ENCODE data around the gene ITPRIPL1. TPM values are rescaled to one million over a fixed set of nuclear protein-coding genes. Genes with fewer than 3 reads are reported as not detected.

The ITPRIPL1 gene
- total RNA-seq, 1 donor from 2014 or later: 0.56 TPM

DNA sequence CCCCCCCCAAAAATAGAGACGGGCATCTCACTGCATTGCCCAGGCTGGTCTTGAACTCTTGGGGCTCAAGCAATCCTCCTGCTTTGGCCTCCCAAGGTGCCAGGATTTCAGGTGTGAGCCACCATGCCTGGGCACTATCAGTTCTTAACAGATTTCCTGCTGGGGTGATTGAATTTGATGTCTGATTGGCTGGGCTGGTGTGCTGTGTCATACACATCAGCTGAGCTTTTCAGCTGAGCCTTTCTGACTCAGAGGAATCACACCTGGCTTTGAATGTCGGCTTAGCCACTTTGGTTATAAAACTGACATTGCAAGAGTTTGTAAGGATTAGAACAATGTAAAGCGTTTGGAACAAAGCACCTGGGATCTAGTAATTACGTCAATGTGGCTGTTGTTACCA is 29.4 kb downstream of the ITPRIPL1 start:
- Mint-ChIP-seq H3K36me3 (ENCODE audit: unreplicated experiment) (no peaks in the 10 kb centered on the region), H3K4me1 (ENCODE audit: low read depth, unreplicated experiment) (no peaks in the 10 kb centered on the region), H3K9me3 (ENCODE audit: unreplicated experiment) (no peaks in the 10 kb centered on the region), H3K27me3 (ENCODE audit: unreplicated experiment) (peaks cover 4% of the 10 kb centered on the region), H3K27ac (ENCODE audit: unreplicated experiment) (no peak overlapping the region), H3K4me3 (ENCODE audit: unreplicated experiment) (no peak overlapping the region)
- TF ChIP-seq, protein P1, sequence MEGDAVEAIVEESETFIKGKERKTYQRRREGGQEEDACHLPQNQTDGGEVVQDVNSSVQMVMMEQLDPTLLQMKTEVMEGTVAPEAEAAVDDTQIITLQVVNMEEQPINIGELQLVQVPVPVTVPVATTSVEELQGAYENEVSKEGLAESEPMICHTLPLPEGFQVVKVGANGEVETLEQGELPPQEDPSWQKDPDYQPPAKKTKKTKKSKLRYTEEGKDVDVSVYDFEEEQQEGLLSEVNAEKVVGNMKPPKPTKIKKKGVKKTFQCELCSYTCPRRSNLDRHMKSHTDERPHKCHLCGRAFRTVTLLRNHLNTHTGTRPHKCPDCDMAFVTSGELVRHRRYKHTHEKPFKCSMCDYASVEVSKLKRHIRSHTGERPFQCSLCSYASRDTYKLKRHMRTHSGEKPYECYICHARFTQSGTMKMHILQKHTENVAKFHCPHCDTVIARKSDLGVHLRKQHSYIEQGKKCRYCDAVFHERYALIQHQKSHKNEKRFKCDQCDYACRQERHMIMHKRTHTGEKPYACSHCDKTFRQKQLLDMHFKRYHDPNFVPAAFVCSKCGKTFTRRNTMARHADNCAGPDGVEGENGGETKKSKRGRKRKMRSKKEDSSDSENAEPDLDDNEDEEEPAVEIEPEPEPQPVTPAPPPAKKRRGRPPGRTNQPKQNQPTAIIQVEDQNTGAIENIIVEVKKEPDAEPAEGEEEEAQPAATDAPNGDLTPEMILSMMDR (IDR thresholded peaks at IDR 0.05; ENCODE audit: partially characterized antibody, unreplicated experiment): no peak
- no peak for DNase-seq

DNA sequence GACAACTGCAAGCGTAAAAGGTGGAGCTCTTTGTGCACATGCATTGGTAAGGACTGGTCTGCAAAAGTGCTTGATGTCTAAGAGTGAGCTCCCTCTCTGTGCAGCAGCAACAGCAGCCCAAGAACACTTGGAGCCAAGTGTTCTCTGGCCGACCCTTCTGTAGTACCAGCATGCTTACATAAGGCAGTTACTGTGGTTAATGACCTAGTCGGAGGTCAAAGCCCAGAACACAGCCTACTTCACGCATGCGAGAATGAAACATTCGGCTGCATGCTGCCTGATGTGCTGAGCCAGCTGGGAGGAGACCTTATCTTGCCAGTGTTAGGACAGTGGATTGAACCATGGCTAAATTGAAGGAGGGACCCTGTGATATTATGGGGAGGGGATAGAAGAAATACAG is 31.8 kb downstream of the ITPRIPL1 start:
- no peaks in the 10 kb centered on the region for H3K27me3 Mint-ChIP-seq (ENCODE audit: unreplicated experiment)
- no peak overlapping the region for H3K4me3 Mint-ChIP-seq (ENCODE audit: unreplicated experiment)
- DNase-seq: no peak
- no peak overlapping the region for H3K27ac Mint-ChIP-seq (ENCODE audit: unreplicated experiment)
- TF ChIP-seq, protein P1 (IDR thresholded peaks at IDR 0.05; ENCODE audit: partially characterized antibody, unreplicated experiment): no peak
- no peaks in the 10 kb centered on the region for H3K36me3 Mint-ChIP-seq (ENCODE audit: unreplicated experiment)
- no peaks in the 10 kb centered on the region for H3K4me1 Mint-ChIP-seq (ENCODE audit: low read depth, unreplicated experiment)
- H3K9me3 Mint-ChIP-seq (ENCODE audit: unreplicated experiment): no peaks in the 10 kb centered on the region

DNA sequence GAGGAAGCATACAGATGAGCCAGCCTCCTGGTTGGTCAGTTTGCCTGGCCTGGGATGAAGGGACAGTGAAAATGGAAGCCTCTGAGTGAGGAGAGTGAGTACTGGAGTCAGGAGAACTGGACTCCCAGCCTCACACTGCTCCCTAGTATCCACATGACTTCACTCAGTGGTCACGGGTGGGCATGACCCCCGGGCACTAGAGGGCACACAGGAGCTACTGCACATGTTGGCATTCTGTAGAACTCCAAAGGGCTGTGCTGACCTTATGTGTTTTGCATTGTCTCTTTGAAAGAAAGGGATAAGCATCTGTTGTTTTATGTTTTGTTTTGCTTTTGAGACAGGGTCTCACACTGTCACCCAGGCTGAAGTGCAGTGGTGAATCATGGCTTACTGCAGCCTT is 34.2 kb downstream of the ITPRIPL1 start:
- no peaks in the 10 kb centered on the region for H3K4me1 Mint-ChIP-seq (ENCODE audit: low read depth, unreplicated experiment)
- TF ChIP-seq, protein P1 (IDR thresholded peaks at IDR 0.05; ENCODE audit: partially characterized antibody, unreplicated experiment): no peak
- no peak overlapping the region for H3K4me3 Mint-ChIP-seq (ENCODE audit: unreplicated experiment)
- no peaks in the 10 kb centered on the region for H3K27me3 Mint-ChIP-seq (ENCODE audit: unreplicated experiment)
- no peak for DNase-seq
- H3K27ac Mint-ChIP-seq (ENCODE audit: unreplicated experiment): no peak overlapping the region
- no peaks in the 10 kb centered on the region for H3K9me3 Mint-ChIP-seq (ENCODE audit: unreplicated experiment)
- H3K36me3 Mint-ChIP-seq (ENCODE audit: unreplicated experiment): no peaks in the 10 kb centered on the region

DNA sequence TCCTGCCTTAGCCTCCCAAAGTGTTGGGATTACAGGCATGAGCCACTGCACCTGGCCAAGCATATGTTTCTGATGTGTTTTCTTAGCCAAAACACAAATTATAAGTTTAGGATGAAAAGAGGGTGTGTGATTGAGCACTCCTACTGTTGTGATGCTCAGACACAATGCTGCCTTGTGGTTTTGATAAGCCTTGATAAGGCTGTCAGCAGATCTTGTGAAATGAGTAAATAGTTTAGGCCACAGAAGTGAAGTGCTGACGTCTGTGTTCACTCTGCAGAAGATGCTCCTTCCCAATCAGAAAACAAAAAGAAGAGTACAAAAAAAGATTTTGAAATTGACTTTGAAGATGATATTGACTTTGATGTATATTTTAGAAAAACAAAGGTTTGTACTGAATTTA is 34.7 kb downstream of the ITPRIPL1 start:
- no peaks in the 10 kb centered on the region for H3K27me3 Mint-ChIP-seq (ENCODE audit: unreplicated experiment)
- no peaks in the 10 kb centered on the region for H3K9me3 Mint-ChIP-seq (ENCODE audit: unreplicated experiment)
- TF ChIP-seq, protein P1 (IDR thresholded peaks at IDR 0.05; ENCODE audit: partially characterized antibody, unreplicated experiment): no peak
- H3K27ac Mint-ChIP-seq (ENCODE audit: unreplicated experiment): no peak overlapping the region
- no peaks in the 10 kb centered on the region for H3K36me3 Mint-ChIP-seq (ENCODE audit: unreplicated experiment)
- no peak overlapping the region for H3K4me3 Mint-ChIP-seq (ENCODE audit: unreplicated experiment)
- H3K4me1 Mint-ChIP-seq (ENCODE audit: low read depth, unreplicated experiment): no peaks in the 10 kb centered on the region
- no peak for DNase-seq

DNA sequence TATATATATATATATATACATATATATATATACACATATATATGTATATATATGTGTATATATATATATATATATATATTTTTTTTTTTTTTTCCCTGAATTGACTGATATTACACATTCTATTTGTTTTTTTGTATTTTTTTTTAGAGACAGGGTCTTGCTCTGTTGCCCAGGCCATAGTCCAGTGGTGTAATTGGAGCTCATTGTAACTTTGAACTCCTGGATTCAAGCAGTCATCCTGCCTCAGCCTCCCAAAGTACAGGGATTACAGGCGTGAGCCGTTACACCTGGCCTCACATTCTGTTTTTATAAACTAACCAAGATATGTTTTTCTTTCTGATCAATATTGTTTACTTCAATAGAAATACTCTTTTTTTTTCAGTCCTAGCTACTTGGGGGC is 36.6 kb downstream of the ITPRIPL1 start:
- Mint-ChIP-seq H3K4me1 (ENCODE audit: low read depth, unreplicated experiment) (no peaks in the 10 kb centered on the region), H3K4me3 (ENCODE audit: unreplicated experiment) (no peak overlapping the region), H3K27ac (ENCODE audit: unreplicated experiment) (no peak overlapping the region), H3K36me3 (ENCODE audit: unreplicated experiment) (no peaks in the 10 kb centered on the region), H3K27me3 (ENCODE audit: unreplicated experiment) (no peaks in the 10 kb centered on the region), H3K9me3 (ENCODE audit: unreplicated experiment) (no peaks in the 10 kb centered on the region)
- TF ChIP-seq, protein P1 (IDR thresholded peaks at IDR 0.05; ENCODE audit: partially characterized antibody, unreplicated experiment): no peak
- DNase-seq: no peak
